Measurements from ENCODE around the gene SPDYE1.
"Not testable (repeated sequence)": the region's sequence is repeated elsewhere in the genome, so short reads cannot be mapped to it uniquely, and the experiment has no call there.

SPDYE1 gene

DNA sequence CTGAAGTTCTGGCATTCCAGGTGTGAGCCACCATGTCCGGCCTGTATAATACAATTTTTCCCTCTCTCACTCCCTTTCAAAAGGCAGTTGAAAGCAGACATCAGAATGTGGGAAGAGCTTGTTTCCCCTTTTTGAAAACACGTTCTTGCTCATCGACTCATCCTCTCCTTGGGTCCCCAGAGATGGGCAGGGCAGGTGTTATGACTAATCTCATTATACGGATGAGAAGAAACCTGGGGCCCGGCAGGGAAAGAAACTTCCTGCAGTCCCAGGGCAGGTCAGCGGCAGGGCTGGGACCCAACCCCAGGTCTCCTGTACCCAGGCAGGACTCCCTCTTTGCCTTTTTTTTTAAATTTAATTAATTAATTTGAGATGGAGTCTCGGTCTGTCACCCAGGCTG, 4.8 kb upstream of the SPDYE1 start:
- DNase-seq (ENCODE audit: low read depth) = peak; percentile 24

DNA sequence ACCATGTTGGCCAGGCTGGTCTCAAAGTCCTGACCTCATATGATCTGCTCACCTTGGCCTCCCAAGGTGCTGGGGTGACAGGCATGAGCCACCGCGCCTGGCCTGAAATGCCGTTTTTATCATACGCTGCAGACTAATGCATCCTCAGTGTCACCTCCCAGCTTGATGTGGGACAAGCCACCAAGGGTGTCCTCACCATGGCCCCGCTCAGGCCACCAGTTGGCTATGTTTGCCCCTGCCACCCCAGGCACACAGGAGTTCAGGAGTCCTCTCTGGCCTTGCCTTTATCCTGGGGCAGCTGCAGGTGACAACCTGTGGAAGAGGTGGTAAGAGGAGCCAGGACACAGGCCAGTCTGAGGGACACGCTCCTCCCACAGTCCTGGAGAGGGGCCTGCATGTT, 3.0 kb upstream of the SPDYE1 start:
- not testable (repeated sequence) for DNase-seq (ENCODE audit: low read depth)

DNA sequence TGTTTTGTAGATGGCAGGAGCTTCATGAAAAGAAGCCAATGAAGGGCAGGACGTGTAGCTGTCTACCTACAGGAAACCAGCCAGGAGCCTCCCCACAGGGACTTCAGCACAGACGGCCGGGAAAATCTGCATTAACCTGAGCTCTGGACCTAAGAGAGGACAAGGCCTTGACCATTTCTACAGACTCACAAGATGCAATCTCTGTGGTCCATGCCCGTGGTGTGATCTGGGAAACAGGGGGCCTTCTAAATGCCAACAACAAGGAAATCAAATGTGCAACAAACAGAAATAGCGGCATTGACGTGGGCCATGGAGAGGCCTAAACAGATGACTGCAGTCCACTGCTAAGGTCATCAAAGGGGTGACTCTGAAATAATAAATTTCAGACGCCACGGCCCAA, 14.4 kb downstream of the SPDYE1 start:
- DNase-seq (ENCODE audit: low read depth) = not testable (repeated sequence)

DNA sequence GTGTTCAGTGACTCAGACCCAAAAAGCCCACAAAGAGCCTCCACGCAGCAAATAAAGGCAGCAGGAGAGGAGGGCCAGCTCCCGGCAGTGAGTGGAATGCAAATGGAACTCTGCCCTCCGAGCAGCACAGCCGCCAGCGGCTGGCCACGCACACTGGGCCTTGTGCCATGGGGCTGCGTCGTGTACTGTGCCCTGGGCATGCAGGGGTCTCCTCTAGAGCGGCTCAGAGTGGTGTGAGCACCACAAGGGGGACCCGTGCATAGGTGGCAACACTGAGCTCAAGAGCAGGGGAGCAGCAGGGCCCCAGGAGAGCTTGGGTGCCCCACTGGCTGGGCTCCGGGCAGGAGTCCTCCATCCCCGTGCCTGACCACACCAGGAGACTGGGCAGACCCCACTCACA, 17.4 kb downstream of the SPDYE1 start:
- not testable (repeated sequence) for DNase-seq (ENCODE audit: low read depth)

DNA sequence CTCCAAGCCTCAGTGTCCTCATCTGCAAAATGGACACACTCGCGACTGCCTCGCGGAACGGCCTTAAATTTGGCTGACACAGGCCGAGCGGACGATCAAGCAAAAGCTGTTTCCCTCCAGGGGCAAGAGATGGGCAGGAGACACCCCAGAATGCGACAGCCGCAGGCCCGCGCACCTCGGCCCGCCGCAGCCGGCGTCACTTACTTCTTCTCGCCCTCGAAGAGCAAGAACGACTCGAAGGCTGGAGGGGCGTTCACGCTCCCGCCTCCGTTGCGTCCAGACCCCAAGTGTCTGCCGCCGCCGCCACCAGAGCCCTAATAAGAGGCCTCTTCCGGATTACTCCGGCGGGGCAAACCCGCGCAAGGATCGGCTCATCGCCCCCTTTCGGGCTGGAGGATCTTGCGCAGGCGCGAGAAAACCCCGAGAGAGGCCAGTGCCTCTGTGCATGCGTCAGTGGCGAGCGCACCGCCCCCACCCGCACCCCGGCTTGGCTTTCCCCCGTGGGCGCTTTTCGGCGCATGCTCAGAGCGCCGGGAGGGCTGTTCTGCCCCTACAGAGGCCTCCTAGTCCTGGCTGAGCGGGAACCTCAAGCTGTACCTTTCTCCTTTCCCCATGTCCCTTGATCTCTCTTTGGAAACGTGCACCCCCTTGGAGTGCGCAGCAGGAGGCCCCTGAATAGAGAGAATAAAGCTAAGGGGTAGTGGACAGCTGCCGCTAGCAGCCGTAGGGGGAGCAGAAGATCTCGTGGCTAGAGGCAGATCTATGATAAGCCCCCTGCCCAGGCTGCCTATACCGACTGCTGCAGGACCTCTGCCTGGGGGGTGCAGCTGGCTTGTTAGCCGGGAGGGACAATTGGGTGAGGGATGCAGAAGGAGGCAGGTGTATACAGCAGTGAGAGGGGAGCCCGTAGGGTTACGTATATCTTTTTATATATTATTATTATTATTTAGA, 21.4 kb downstream of the SPDYE1 start:
- DNase-seq (ENCODE audit: low read depth) = peak; percentile 95

DNA sequence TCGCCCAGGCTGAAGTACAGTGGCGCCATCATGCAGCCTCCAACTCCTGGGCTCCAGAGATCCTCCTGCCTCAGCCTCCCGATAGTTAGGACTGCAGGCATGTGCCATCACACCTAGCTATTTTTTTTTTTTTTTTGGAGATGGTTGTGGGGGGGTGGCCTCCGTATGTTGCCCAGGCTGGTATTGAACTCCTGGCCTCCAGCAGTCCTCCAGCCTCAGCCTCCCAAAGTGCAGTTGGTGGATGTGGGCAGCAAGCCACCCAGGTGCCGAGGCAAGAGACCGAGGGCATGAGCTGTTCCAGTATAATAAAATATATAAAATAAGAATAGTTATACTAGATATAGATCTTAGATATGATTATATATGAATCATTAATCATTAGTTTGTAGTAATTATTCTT, 22.1 kb downstream of the SPDYE1 start:
- DNase-seq (ENCODE audit: low read depth) = not testable (repeated sequence)

DNA sequence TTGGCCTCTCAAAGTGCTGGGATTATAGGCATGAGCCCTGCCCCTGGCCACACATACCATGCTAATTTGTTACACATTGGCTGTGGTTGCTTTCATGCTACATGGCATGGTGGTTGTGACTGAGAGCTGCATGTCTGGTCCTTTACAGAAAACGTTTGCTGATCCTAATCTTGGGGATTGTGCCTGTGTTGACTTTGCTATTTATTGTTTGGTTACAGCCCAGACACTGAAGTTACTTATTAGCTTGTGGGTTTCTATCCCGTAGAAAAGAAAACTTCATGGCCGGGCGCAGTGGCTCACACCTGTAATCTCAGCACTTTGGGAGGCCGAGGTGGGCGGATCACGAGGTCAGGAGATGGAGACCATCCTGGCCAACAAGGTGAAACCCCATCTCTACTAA, 24.4 kb downstream of the SPDYE1 start:
- DNase-seq (ENCODE audit: low read depth) = not testable (repeated sequence)

DNA sequence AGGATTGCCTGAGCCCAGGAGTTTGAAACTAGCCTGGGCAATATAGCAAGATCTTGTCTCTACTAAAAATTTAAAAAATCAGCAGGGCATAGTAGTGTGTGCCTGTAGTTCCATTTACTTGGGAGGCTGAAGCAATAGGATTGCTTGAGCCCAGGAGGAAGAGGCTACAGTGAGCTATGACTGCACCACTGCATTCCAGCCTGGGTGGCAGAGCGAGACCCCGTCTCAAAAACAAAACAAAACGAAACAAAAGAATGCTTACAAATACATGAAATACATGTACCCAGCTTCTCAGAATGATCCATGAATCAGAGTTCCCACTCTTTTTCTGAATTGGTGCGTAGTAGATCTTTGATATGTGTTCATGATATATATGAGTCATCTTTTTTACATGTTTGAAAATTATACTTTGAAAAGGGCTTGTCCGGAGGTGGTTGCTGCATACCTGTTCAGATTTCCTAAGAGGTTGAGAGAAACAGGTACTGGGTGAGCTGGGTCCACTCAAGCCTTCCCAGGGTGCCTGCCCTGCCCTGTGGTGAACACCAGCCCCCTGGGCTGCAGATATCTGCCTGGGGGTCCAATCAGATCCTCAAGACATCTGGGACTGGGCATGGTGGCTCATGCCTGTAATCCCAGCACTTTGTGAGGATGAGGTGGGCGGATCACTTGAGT, 25.2 kb downstream of the SPDYE1 start:
- not testable (repeated sequence) for DNase-seq (ENCODE audit: low read depth)

DNA sequence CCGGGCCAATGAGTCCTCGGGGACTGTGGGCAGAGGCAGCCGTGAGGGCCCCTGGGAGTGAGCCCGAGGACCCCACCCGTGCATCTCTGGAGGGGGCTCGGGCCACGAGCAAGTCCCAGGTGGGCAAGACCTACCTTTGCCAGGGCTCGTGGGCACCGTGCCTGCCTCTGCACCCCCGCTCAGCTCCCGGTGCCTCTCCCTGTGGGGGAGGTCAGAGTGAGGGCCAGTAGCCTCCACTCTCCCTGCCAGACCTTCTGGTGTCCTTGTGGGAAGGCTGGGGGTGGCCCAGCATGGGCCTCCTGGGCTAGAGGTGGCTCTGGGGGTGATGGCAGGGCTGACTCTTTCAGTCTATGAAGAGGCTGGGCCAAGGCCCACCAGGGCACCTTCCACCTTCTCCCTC, 31.7 kb downstream of the SPDYE1 start:
- DNase-seq (ENCODE audit: low read depth) = not testable (repeated sequence)

DNA sequence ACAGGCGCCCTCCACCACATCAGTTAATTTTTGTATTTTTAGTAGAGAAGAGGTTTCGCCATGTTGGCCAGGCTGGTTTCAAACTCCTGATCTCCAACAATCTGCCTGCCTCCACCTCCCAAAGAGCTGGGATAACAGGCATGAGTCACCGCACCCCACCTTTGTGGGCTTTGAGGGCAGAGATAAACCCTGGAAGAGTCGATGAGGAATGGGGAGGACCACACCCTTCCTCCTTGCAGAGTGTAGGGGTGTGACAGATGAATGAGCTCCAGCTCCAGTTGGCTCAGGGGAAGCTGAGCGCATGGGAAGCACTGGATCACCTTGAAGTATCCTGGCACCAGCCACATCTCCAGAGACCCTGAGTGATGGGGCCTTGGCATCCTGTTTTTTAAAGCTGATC, 32.3 kb downstream of the SPDYE1 start:
- DNase-seq (ENCODE audit: low read depth) = not testable (repeated sequence)

DNA sequence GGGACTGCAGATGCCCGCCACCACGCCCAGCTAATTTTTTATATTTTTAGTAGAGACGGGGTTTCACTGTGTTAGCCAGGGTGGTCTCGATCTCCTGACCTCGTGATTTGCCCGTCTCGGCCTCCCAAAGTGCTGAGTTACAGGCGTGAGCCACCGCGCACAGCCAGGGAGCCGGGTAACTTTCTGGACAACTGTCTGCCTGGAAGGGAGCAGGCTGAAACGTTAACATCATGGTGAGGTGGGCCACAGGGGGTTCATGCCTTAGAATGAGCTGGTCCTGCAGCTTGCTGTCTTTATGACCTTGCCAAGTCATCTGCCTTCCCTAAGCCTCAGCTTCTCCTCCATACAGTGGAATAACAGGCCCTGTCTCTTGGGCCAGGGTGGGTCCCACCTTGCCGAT, 33.6 kb downstream of the SPDYE1 start:
- DNase-seq (ENCODE audit: low read depth) = not testable (repeated sequence)

DNA sequence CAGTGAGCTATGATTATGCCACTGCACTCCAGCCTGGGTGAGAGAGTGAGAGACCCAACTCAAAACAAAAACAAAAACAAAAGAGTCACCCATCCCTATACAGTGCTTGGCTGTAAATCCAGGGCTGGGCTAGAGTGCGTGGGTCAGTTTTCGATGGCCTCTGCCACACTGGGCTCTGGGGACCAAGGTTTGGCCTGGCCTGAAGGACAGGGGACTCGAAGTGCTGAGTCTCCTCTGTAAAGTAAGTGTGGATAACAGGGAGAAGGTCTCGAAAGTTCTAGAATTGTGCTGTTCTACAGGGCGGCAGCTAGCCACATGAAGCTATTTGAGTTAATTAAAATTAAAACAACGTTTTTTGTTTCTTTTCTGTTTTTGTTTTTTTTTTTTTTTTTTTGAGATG, 34.3 kb downstream of the SPDYE1 start:
- not testable (repeated sequence) for DNase-seq (ENCODE audit: low read depth)

DNA sequence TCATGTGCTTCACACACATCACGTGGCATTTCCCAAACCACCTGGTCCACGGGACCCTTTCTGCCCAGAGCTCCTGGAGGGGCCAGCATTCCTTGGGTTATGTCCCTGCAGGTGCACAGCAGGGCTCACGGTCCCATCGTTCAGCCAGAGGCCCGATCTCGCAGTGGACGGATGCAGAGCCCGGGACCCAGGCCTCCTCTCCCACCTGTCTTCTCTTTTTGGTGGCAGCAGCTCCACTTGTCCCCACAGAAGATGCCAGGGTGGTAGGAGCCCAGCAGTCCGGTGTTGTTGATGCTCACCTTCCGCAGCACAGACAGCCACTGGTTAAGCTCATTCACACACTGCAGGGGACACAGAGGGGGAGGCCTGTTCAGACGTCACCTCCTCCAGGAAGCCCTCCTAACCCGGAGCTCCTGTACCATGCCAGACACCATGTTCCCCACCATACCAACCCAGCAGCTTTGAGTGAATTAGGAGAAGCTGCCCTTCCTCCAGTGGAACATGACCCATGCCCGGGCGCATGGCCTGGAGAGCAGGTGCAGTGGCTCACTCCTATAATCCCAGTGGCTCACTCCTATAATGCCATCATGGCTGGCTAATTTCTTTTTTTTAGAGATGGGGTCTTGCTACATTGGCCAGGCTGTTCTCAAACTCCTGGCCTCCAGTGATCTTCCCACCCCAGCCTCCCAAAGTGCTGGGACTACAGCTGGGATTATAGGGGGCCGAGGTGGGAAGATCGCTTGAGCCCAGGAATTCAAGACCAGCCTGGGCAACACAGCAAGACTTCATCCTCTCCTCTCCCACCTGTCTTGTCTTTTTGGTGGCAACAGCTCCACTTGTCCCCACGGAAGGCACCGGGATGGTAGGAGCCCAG, 36.5 kb downstream of the SPDYE1 start:
- not testable (repeated sequence) for DNase-seq (ENCODE audit: low read depth)

DNA sequence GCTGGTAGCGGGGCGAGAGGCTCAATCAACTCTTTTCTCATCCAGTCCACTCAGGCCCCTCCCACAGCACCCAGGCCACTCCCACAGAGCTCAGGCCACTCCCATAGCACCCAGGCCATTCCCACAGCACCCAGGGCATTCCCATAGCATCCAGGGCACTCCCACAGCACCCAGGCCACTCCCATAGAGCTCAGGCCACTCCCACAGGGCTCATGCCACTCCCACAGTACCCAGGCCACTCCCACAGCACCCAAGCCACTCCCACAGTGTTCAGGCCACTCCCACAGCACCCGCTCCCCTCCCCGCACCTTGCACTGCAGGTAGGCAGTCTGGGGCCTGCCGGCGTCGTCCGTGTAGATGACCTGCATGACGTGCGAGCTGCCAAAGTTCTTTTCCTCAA, 38.7 kb downstream of the SPDYE1 start:
- peak; percentile 53 for DNase-seq (ENCODE audit: low read depth)

DNA sequence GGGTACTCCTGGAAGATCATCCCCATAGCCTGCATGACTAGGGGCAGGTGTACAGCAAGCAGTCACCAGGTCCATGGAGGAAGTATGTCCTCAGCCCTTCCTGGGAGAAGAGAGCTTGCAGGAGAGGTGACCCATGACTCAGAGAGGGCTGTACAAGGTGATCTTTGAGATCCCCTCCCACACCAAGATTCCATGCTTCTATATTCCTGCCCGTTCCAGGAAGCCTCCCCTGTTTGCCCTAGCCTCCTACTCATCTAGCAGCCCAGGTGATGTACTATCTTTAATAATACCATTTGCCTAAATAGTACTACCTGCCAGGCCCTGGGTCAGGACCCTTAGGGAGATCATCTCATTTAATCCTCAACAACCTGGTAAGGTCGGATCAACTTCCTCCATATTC, 40.3 kb downstream of the SPDYE1 start:
- not testable (repeated sequence) for DNase-seq (ENCODE audit: low read depth)

DNA sequence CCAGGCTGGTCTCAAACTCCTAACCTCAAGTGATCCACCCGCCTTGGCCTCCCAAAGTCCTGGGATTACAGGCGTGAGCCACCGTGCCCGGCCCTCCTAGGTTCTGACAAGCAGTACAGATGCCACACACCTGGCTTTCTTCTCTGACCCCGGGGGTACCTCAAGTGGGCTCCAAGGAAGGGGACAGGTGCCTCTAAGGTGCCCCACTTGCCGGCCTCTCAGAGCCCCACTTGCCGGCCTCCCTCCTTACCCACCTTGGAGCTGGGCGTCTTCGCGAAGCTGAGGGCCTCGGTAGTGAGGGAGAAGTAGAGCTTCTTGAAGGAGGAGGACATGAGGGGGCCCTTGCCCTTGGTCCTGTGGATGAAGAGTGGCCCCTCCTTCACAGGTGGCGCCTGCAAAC, 40.9 kb downstream of the SPDYE1 start:
- not testable (repeated sequence) for DNase-seq (ENCODE audit: low read depth)

DNA sequence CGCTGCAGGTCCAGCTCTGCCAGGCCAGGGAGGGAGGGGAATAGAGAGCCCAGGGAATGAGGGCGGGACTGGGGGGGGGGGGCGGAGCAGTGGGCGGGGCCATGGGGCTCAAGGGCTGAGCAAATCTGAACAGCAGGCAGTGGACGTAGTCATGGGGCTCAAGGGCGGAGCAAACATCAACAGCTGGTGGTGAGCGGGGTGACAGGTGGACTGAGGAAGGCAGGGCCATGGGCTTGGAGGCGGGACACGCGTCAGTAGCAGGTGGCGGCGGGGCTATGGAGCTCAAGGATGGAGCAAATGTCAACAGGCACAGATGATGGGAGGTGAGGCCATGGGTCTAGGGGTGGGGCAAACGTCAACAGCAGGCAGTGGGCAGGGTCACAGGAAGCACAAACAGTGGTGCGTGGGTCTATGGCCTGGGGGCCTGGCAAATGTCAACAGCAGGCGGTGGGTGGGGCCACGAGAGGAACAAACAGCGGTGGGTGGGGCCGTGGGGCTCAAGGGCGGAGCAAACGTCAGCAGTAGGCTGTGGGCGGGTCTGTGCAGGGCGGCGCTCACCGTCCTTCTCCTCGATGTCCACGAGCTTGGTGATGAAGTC, 41.4 kb downstream of the SPDYE1 start:
- DNase-seq (ENCODE audit: low read depth) = peak; percentile 58

DNA sequence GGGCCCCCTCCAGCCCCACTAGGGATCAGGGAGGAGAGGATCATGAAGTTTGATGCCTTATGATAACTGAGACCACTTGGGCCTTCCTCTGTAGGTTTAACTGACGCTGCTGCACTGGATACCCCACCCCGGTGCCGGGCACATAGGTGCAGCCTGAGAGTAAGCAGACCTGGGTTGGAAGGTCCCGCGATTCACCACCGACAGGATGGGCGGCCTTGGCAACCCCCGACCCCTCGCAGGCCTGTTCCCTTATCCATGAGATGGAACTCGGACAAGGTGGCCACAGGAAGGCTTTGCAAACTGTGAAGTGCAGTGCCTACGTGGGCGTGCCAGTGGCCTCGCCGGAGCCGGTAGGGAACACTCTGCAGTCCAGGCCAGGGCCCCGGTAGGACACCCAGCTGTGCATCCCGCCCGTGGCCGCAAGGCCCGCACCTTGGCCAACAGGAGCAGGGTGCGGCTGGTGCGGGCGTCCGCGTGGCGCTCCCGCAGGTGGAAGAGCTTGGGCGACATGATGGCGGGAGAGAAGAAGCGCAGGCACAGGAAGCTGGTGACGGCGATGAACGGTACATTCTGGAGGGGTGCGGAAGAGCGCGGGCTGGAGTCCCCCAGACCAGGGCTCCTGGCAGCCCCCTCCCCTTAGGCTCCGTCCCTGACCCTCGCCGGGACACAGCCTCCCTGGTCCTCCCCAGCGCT, 42.2 kb downstream of the SPDYE1 start:
- DNase-seq (ENCODE audit: low read depth) = not testable (repeated sequence)

DNA sequence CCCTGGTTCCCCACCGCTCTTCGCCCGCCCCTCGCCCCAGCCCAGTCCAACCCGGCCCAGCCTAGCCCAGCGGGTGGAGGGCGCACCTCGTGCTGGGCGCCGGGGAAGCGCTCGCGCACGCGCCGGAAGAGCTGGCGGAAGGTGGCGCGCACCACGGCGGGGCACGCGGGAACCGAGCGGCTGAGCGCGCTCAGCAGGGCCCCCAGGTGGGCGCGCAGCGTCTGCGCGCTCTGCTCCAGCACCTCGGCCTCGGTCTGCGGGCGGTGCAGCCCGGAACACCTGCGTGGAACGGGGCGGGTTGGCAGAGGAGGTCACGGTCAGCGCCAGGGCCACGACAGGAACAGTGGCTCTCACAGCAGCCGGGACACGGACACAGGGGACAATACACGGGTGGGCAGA, 42.8 kb downstream of the SPDYE1 start:
- DNase-seq (ENCODE audit: low read depth) = not testable (repeated sequence)

DNA sequence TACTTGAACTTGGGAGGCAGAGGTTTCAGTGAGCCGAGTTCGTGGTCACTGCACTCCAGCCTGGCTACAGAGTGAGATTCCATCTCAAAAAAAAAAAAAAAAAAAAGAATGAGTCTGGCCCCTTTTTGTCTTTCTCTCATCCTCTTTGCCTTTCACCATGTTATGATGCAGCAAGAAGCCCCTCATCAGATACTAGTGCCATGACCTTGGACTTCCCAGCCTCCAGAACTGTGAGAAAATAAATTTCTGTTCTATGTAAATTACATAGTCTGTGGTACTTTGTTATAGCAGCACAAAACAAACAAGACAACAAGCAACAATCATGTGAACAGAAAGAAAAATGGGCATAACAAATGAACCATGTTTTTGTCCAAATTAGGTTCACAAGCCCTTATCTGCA, 44.5 kb downstream of the SPDYE1 start:
- no peak for DNase-seq (ENCODE audit: low read depth)

DNA sequence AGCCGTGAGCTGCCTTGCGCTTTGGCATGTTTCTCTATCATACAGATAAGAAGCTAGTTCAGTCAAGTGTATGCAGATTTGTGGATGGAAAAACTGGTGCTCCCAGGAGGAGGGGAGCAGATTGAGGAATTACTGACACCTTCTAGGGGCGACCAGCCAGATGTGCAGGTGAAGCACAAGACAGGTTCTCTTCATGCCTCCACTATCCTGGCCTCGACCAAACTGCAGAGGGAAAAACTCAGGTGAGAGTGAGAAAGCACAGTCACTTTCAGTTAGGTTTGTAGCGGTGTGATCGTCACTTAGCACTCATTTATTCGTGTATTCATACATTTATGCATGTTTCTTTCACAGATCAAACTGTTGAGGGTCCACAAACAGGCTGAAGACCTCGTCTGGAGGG, 46.2 kb downstream of the SPDYE1 start:
- DNase-seq (ENCODE audit: low read depth) = no peak

All from iris pigment epithelial cell (primary cell).